ENCODE results near the gene OXNAD1. TPM values are rescaled to one million over a fixed set of nuclear protein-coding genes. Genes with fewer than 3 reads are reported as not detected.

The OXNAD1 gene
- total RNA-seq, 1 experiment from 2014 or later = 12.1 TPM

DNA sequence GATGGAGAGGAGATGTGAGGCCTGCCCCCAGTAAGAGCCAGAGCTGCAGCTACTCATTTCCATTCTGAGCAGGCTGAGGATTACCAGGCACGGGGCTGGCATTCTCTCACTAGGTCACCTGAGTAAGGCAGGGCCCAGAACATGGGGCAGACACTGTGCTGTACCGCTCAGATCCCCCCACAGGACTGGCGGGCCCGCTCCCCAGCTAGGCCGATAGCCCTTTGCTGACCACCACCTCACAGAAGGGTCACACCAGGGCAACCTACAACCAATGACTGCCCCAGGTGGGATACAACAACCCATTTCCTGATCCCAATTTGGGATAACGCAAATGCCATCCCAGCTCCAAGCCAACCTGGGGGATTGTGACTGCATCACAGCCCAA lies 52.5 kb downstream of the OXNAD1 start:
- ChIA-PET CTCF (interaction anchor here (1.2 kb wide), 1 partner anchor 13 kb away, joined by 3 read pairs; no protein-coding TSS in a partner anchor), POLR2A (no interaction called here), RAD21 (ENCODE audit: low non-redundant PET in 1 of 2, low total read pairs in 2 of 2, uncharacterized antibody in 2 of 2, unreplicated experiment in 2 of 2) (no interaction called here)
- intact Hi-C loops (cut with micrococcal nuclease) = no loop called here
- no peak overlapping the region for H2AFZ ChIP-seq (ENCODE audit: low read depth, low read length, poor library complexity, severe bottlenecking)
- no peaks in the 10 kb centered on the region for H3K9me2 ChIP-seq (ENCODE audit: insufficient read depth)
- H3K4me1 ChIP-seq (ENCODE audit: control insufficient read depth in 1 of 2, insufficient read depth in 2 of 2, low read length in 2 of 2) = no peaks in the 10 kb centered on the region
- no peaks in the 10 kb centered on the region for H4K20me1 ChIP-seq (ENCODE audit: insufficient read depth)
- no peak overlapping the region for H3K4me3 ChIP-seq (replicated peaks in 1 of 2; ENCODE audit: low read depth in 1 of 2, low read length in 2 of 2)
- H3K36me3 ChIP-seq (ENCODE audit: control insufficient read depth in 1 of 2, insufficient read depth in 2 of 2, low read length in 2 of 2) = no peaks in the 10 kb centered on the region
- H3K27me3 ChIP-seq (ENCODE audit: insufficient read depth, low read length) = no peaks in the 10 kb centered on the region
- H3K4me2 ChIP-seq (ENCODE audit: low read length) = no peak overlapping the region
- H3K9ac ChIP-seq (ENCODE audit: low read length) = no peak overlapping the region
- TF ChIP-seq, protein P1, sequence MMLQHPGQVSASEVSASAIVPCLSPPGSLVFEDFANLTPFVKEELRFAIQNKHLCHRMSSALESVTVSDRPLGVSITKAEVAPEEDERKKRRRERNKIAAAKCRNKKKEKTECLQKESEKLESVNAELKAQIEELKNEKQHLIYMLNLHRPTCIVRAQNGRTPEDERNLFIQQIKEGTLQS (IDR thresholded peaks at IDR 0.05) = no peak
- TF ChIP-seq ZNF274 (IDR thresholded peaks at IDR 0.05; ENCODE audit: low read depth, low read length) (no peak), EGR1 (IDR thresholded peaks at IDR 0.05; ENCODE audit: low read depth) (no peak), TCF7L2 (IDR thresholded peaks at IDR 0.05; ENCODE audit: borderline replicate concordance, extremely low read depth, insufficient read depth, insufficient read length) (no peak), SIN3A (IDR thresholded peaks at IDR 0.05; ENCODE audit: low read depth) (no peak), FOSL1 (IDR thresholded peaks at IDR 0.05; ENCODE audit: low read depth) (no peak)
- TF ChIP-seq, protein P2, sequence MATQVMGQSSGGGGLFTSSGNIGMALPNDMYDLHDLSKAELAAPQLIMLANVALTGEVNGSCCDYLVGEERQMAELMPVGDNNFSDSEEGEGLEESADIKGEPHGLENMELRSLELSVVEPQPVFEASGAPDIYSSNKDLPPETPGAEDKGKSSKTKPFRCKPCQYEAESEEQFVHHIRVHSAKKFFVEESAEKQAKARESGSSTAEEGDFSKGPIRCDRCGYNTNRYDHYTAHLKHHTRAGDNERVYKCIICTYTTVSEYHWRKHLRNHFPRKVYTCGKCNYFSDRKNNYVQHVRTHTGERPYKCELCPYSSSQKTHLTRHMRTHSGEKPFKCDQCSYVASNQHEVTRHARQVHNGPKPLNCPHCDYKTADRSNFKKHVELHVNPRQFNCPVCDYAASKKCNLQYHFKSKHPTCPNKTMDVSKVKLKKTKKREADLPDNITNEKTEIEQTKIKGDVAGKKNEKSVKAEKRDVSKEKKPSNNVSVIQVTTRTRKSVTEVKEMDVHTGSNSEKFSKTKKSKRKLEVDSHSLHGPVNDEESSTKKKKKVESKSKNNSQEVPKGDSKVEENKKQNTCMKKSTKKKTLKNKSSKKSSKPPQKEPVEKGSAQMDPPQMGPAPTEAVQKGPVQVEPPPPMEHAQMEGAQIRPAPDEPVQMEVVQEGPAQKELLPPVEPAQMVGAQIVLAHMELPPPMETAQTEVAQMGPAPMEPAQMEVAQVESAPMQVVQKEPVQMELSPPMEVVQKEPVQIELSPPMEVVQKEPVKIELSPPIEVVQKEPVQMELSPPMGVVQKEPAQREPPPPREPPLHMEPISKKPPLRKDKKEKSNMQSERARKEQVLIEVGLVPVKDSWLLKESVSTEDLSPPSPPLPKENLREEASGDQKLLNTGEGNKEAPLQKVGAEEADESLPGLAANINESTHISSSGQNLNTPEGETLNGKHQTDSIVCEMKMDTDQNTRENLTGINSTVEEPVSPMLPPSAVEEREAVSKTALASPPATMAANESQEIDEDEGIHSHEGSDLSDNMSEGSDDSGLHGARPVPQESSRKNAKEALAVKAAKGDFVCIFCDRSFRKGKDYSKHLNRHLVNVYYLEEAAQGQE (IDR thresholded peaks at IDR 0.05; ENCODE audit: low read depth) = no peak
- H3K79me2 ChIP-seq (ENCODE audit: insufficient read depth, low read length) = no peaks in the 10 kb centered on the region
- no peaks in the 10 kb centered on the region for H3K9me3 ChIP-seq (ENCODE audit: control insufficient read depth in 1 of 2, insufficient read depth in 1 of 2, low read depth in 1 of 2, low read length in 2 of 2)
- BruUV-seq (replicated peaks) = no TSS peak
- DNase-seq (ENCODE audit: low read depth, low spot score) = no peak
- ATAC-seq = no peak
- H3K27ac ChIP-seq (ENCODE audit: low read depth, low read length) = no peak overlapping the region

Data from HCT116 (cell line).